ENCODE measurements around the gene PLSCR2. TPM values are rescaled to one million over a fixed set of nuclear protein-coding genes. Genes with fewer than 3 reads are reported as not detected.
"Not testable (repeated sequence)": the region's sequence is repeated elsewhere in the genome, so short reads cannot be mapped to it uniquely, and the experiment has no call there.

PLSCR2 gene
- total and polyA plus RNA-seq, 4 donors: 1.0 to 1.4 TPM; not detected in 2

GRCh38 chr3:146449076-146449475 lies 20.3 kb downstream of the PLSCR2 start:
- Histone ChIP-seq H3K9me3 (ENCODE audit: control insufficient read depth, low read length) (peaks cover 4% of the 10 kb centered on the region), H3K27ac (ENCODE audit: low read depth in 1 of 2, low read length in 2 of 2) (no peak overlapping the region), H3K36me3 (ENCODE audit: control insufficient read depth in 1 of 2, insufficient read depth in 2 of 2, low read length in 1 of 2) (no peaks in the 10 kb centered on the region), H3K27me3 (ENCODE audit: control insufficient read depth in 1 of 2, insufficient read depth in 2 of 2, low read length in 1 of 2) (no peaks in the 10 kb centered on the region), H3K4me3 (ENCODE audit: low read length in 2 of 2) (no peak overlapping the region), H3K4me1 (ENCODE audit: control insufficient read depth in 1 of 2, insufficient read depth in 2 of 2, low read length in 2 of 2) (no peaks in the 10 kb centered on the region)
- intact Hi-C loops (cut with DNase I): no loop called here
- ATAC-seq (ENCODE audit: low FRiP score) (no peak), DNase-seq (no peak)
- 23 to 37% methylated on average over 1 of the region's 1 CpG for WGBS, 2 donors

GRCh38 chr3:146446026-146446425 lies 23.3 kb downstream of the PLSCR2 start:
- intact Hi-C loops (cut with DNase I): no loop called here
- H3K9me3 ChIP-seq (ENCODE audit: control insufficient read depth, low read length): peaks cover 4% of the 10 kb centered on the region
- no peaks in the 10 kb centered on the region for H3K4me1 ChIP-seq (ENCODE audit: control insufficient read depth in 1 of 2, insufficient read depth in 2 of 2, low read length in 2 of 2)
- WGBS, 2 donors: 92 to 96% methylated on average over 1 of the region's 1 CpG
- ATAC-seq (ENCODE audit: low FRiP score) (no peak), DNase-seq (no peak)
- no peaks in the 10 kb centered on the region for H3K27me3 ChIP-seq (ENCODE audit: control insufficient read depth in 1 of 2, insufficient read depth in 2 of 2, low read length in 1 of 2)
- H3K36me3 ChIP-seq (ENCODE audit: control insufficient read depth in 1 of 2, insufficient read depth in 2 of 2, low read length in 1 of 2): no peaks in the 10 kb centered on the region
- H3K27ac ChIP-seq (ENCODE audit: low read depth in 1 of 2, low read length in 2 of 2): no peak overlapping the region
- H3K4me3 ChIP-seq (ENCODE audit: low read length in 2 of 2): no peak overlapping the region

DNA sequence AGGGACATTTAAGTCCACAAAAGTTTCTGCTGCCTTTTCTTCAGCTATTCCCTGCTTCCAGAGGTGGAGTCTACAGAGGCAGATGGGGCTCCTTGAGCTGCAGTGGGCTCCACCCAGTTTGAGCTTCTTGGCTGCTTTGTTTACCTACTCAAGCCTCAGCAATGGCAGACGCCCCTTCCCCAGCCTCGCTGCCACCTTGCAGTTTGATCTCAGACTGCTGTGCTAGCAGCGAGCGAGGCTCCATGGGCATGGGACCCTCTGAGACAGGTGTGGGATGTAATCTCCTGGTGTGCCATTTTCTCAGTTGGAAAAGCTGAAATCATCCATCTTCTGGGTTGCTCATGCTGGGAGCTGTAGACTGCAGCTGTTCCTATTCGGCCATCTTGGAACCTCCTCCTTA lies 29.1 kb downstream of the PLSCR2 start:
- intact Hi-C loops (cut with DNase I); H3K36me3 ChIP-seq (ENCODE audit: control insufficient read depth in 1 of 2, insufficient read depth in 2 of 2, low read length in 1 of 2); H3K4me3 ChIP-seq (ENCODE audit: low read length in 2 of 2); H3K27me3 ChIP-seq (ENCODE audit: control insufficient read depth in 1 of 2, insufficient read depth in 2 of 2, low read length in 1 of 2); H3K9me3 ChIP-seq (ENCODE audit: control insufficient read depth, low read length); DNase-seq; H3K4me1 ChIP-seq (ENCODE audit: control insufficient read depth in 1 of 2, insufficient read depth in 2 of 2, low read length in 2 of 2); ATAC-seq (ENCODE audit: low FRiP score); H3K27ac ChIP-seq (ENCODE audit: low read depth in 1 of 2, low read length in 2 of 2): not testable (repeated sequence)
- WGBS, 2 donors: 82 to 85% methylated on average over 5 of the region's 5 CpGs

DNA sequence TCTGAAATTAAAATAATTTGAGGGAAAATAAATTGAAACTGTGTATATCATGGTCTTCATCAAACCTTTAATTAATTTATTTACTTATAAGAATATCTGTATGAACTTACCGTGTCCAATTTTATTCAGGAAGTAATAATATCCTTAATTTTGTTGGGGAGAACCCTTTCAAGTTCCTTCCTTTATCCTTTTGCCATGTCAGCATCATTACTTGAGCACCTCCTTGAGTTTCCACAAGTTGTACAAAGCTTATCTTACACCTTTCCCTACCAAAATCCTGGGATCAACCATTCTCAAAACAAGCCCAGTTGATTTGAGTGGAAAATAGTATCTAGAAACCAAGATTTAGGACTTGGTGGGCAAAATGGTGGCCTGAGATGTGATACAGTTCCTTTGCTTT lies 37.3 kb downstream of the PLSCR2 start:
- Histone ChIP-seq H3K4me3 (ENCODE audit: low read length in 2 of 2) (no peak overlapping the region), H3K4me1 (ENCODE audit: control insufficient read depth in 1 of 2, insufficient read depth in 2 of 2, low read length in 2 of 2) (no peaks in the 10 kb centered on the region), H3K9me3 (ENCODE audit: control insufficient read depth, low read length) (peaks cover 5% of the 10 kb centered on the region), H3K36me3 (ENCODE audit: control insufficient read depth in 1 of 2, insufficient read depth in 2 of 2, low read length in 1 of 2) (peaks cover 0 to 2% of the 10 kb centered on the region in 2 donors), H3K27ac (ENCODE audit: low read depth in 1 of 2, low read length in 2 of 2) (no peak overlapping the region), H3K27me3 (ENCODE audit: control insufficient read depth in 1 of 2, insufficient read depth in 2 of 2, low read length in 1 of 2) (no peaks in the 10 kb centered on the region)
- intact Hi-C loops (cut with DNase I): no loop called here
- no peak for ATAC-seq (ENCODE audit: low FRiP score)
- no peak for DNase-seq
- 92 to 94% methylated on average over 1 of the region's 1 CpG for WGBS, 2 donors

- Histone ChIP-seq H3K27ac (ENCODE audit: low read depth in 1 of 2, low read length in 2 of 2) (no peak overlapping the region), H3K4me3 (ENCODE audit: low read length in 2 of 2) (no peak overlapping the region), H3K4me1 (ENCODE audit: control insufficient read depth in 1 of 2, insufficient read depth in 2 of 2, low read length in 2 of 2) (no peaks in the 10 kb centered on the region), H3K27me3 (ENCODE audit: control insufficient read depth in 1 of 2, insufficient read depth in 2 of 2, low read length in 1 of 2) (no peaks in the 10 kb centered on the region), H3K36me3 (ENCODE audit: control insufficient read depth in 1 of 2, insufficient read depth in 2 of 2, low read length in 1 of 2) (peaks cover 0 to 2% of the 10 kb centered on the region in 2 donors), H3K9me3 (ENCODE audit: control insufficient read depth, low read length) (peaks cover 5% of the 10 kb centered on the region)
- ATAC-seq (ENCODE audit: low FRiP score) (no peak), DNase-seq (no peak)
- intact Hi-C loops (cut with DNase I): no loop called here
These were observed 38.1 kb downstream of the PLSCR2 start for GRCh38 chr3:146431240-146431639.

DNA sequence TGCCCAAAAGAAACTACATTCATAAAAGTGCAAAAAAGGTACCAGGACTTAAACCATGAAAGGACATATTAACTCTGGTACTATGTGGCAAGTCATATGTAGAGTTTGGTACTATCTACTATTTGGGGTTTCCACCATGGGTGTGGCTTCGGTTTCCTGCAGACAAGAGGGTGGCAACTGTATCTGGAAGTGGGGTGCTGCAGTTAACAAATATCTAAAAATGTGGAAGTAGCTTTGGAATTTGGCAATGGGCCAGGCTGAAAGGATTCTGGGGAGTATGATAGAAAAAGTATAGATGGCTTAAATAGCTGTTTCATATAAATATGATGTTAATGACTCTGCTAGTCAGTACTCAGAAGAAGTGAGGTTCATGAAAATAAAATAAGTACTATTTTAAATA lies 44.0 kb downstream of the PLSCR2 start:
- peaks cover 5% of the 10 kb centered on the region for H3K9me3 ChIP-seq (ENCODE audit: control insufficient read depth, low read length)
- WGBS, 2 donors: 87 to 97% methylated on average over 1 of the region's 1 CpG
- no peaks in the 10 kb centered on the region for H3K4me1 ChIP-seq (ENCODE audit: control insufficient read depth in 1 of 2, insufficient read depth in 2 of 2, low read length in 2 of 2)
- ATAC-seq (ENCODE audit: low FRiP score) (no peak), DNase-seq (no peak)
- no peaks in the 10 kb centered on the region for H3K27me3 ChIP-seq (ENCODE audit: control insufficient read depth in 1 of 2, insufficient read depth in 2 of 2, low read length in 1 of 2)
- H3K36me3 ChIP-seq (ENCODE audit: control insufficient read depth in 1 of 2, insufficient read depth in 2 of 2, low read length in 1 of 2): peaks cover 0 to 2% of the 10 kb centered on the region in 2 donors
- no peak overlapping the region for H3K4me3 ChIP-seq (ENCODE audit: low read length in 2 of 2)
- H3K27ac ChIP-seq (ENCODE audit: low read depth in 1 of 2, low read length in 2 of 2): no peak overlapping the region
- intact Hi-C loops (cut with DNase I): no loop called here

DNA sequence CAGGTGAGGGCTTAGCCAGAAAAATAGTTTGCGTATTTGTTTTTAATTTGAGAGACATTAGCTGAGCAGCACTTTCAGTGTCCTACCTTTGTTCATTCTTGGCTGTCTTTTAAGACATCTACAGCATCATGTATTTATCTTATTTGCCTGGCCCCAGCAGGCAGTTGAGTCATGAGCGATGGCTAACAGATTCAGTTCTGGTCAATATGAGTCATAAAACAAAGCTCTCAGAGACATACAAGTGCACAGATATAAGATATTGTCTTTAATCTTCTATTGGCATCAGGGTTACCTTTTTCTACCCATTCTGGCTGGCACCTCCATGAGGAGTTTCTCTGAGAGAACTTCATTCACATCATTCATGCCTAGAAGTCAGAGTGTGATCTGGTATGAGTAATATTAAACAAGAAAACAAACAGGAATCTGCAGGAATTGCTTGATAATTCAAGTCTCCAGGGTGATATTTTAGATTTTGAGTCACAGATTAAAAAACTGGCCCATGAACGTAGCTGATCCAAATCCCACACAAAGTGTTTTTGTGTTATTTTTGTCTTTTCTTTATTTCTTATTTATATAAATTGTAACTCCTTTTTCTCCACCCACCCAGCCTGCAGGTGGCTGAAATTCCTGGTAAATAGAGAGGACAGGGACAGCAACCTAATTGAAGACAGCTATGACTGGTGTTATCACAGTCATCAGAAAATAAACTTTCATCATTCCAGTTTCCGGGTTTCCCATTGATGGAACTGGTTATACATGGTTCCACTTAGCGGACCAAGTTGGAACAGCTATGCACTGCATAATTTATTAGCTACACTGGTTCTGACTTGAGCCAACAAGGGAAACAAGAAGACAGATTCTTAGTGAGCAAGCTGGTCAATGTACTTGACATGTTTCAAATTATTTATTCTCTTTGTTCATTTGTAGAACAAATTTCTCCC lies 47.3 kb downstream of the PLSCR2 start:
- WGBS, 2 donors: 47 to 48% methylated on average over 5 of the region's 5 CpGs
- ATAC-seq (ENCODE audit: low FRiP score): no peak

GRCh38 chr3:146416366-146416765 lies 53.0 kb downstream of the PLSCR2 start:
- Histone ChIP-seq H3K36me3 (ENCODE audit: control insufficient read depth in 1 of 2, insufficient read depth in 2 of 2, low read length in 1 of 2) (no peaks in the 10 kb centered on the region), H3K4me3 (ENCODE audit: low read length in 2 of 2) (no peak overlapping the region), H3K9me3 (ENCODE audit: control insufficient read depth, low read length) (peaks cover 2% of the 10 kb centered on the region), H3K4me1 (ENCODE audit: control insufficient read depth in 1 of 2, insufficient read depth in 2 of 2, low read length in 2 of 2) (no peaks in the 10 kb centered on the region), H3K27ac (ENCODE audit: low read depth in 1 of 2, low read length in 2 of 2) (no peak overlapping the region), H3K27me3 (ENCODE audit: control insufficient read depth in 1 of 2, insufficient read depth in 2 of 2, low read length in 1 of 2) (peaks cover 0 to 1% of the 10 kb centered on the region in 2 donors)
- WGBS, 2 donors: 83 to 88% methylated on average over 2 of the region's 2 CpGs
- intact Hi-C loops (cut with DNase I): no loop called here
- ATAC-seq (ENCODE audit: low FRiP score): no peak
- DNase-seq: no peak

More for the DNA sequence above, 47.3 kb downstream of the PLSCR2 start:
- Histone ChIP-seq H3K27me3 (ENCODE audit: control insufficient read depth in 1 of 2, insufficient read depth in 2 of 2, low read length in 1 of 2) (no peaks in the 10 kb centered on the region), H3K36me3 (ENCODE audit: control insufficient read depth in 1 of 2, insufficient read depth in 2 of 2, low read length in 1 of 2) (no peaks in the 10 kb centered on the region), H3K4me1 (ENCODE audit: control insufficient read depth in 1 of 2, insufficient read depth in 2 of 2, low read length in 2 of 2) (no peaks in the 10 kb centered on the region), H3K4me3 (ENCODE audit: low read length in 2 of 2) (no peak overlapping the region), H3K27ac (ENCODE audit: low read depth in 1 of 2, low read length in 2 of 2) (no peak overlapping the region), H3K9me3 (ENCODE audit: control insufficient read depth, low read length) (no peaks in the 10 kb centered on the region)
- no peak for DNase-seq
- intact Hi-C loops (cut with DNase I): no loop called here

GRCh38 chr3:146414010-146414409 lies 55.4 kb downstream of the PLSCR2 start:
- H3K9me3 ChIP-seq (ENCODE audit: control insufficient read depth, low read length): peaks cover 2% of the 10 kb centered on the region
- no peak overlapping the region for H3K4me3 ChIP-seq (ENCODE audit: low read length in 2 of 2)
- ATAC-seq (ENCODE audit: low FRiP score): no peak
- H3K27me3 ChIP-seq (ENCODE audit: control insufficient read depth in 1 of 2, insufficient read depth in 2 of 2, low read length in 1 of 2): peaks cover 0 to 1% of the 10 kb centered on the region in 2 donors
- 69 to 79% methylated on average over 1 of the region's 1 CpG for WGBS, 2 donors
- no peak for DNase-seq
- no peaks in the 10 kb centered on the region for H3K4me1 ChIP-seq (ENCODE audit: control insufficient read depth in 1 of 2, insufficient read depth in 2 of 2, low read length in 2 of 2)
- no peak overlapping the region for H3K27ac ChIP-seq (ENCODE audit: low read depth in 1 of 2, low read length in 2 of 2)
- intact Hi-C loops (cut with DNase I): no loop called here
- H3K36me3 ChIP-seq (ENCODE audit: control insufficient read depth in 1 of 2, insufficient read depth in 2 of 2, low read length in 1 of 2): no peaks in the 10 kb centered on the region
